ENCODE data around the gene RAB8B.
"Not testable (repeated sequence)": the region's sequence is repeated elsewhere in the genome, so short reads cannot be mapped to it uniquely, and the experiment has no call there.

Gene RAB8B

GRCh38 chr15:63203451-63204090 is 14.2 kb downstream of the RAB8B start:
- no peak overlapping the region for H3K27ac ChIP-seq (ENCODE audit: low read depth, low read length)
- no peaks in the 10 kb centered on the region for H3K36me3 ChIP-seq (ENCODE audit: control insufficient read depth in 1 of 2, insufficient read depth in 2 of 2, low read length in 2 of 2)
- H3K4me3 ChIP-seq (ENCODE audit: low read depth in 1 of 2, low read length in 2 of 2): no peak overlapping the region
- H3K4me1 ChIP-seq (ENCODE audit: control insufficient read depth in 1 of 2, insufficient read depth in 2 of 2, low read length in 2 of 2): peaks cover 15 to 37% of the 10 kb centered on the region in 2 donors
- no peaks in the 10 kb centered on the region for H3K27me3 ChIP-seq (ENCODE audit: control insufficient read depth in 1 of 2, insufficient read depth in 2 of 2, low read length in 2 of 2)
- no peak overlapping the region for H3K9ac ChIP-seq (ENCODE audit: low read depth in 1 of 2, low read length in 2 of 2)
- no peaks in the 10 kb centered on the region for H3K9me3 ChIP-seq (ENCODE audit: control insufficient read depth in 1 of 2, low read length in 2 of 2)

- Histone ChIP-seq H3K9ac (ENCODE audit: low read depth in 1 of 2, low read length in 2 of 2) (no peak overlapping the region), H3K36me3 (ENCODE audit: control insufficient read depth in 1 of 2, insufficient read depth in 2 of 2, low read length in 2 of 2) (no peaks in the 10 kb centered on the region), H3K4me1 (ENCODE audit: control insufficient read depth in 1 of 2, insufficient read depth in 2 of 2, low read length in 2 of 2) (peaks cover 19 to 35% of the 10 kb centered on the region in 2 donors), H3K27ac (ENCODE audit: low read depth, low read length) (no peak overlapping the region), H3K27me3 (ENCODE audit: control insufficient read depth in 1 of 2, insufficient read depth in 2 of 2, low read length in 2 of 2) (no peaks in the 10 kb centered on the region), H3K4me3 (ENCODE audit: low read depth in 1 of 2, low read length in 2 of 2) (no peak overlapping the region), H3K9me3 (ENCODE audit: control insufficient read depth in 1 of 2, low read length in 2 of 2) (no peaks in the 10 kb centered on the region)
Measured at GRCh38 chr15:63206079-63206478, 16.7 kb downstream of the RAB8B start.

GRCh38 chr15:63208824-63209223 is 19.4 kb downstream of the RAB8B start:
- H3K9me3 ChIP-seq (ENCODE audit: control insufficient read depth in 1 of 2, low read length in 2 of 2); H3K4me3 ChIP-seq (ENCODE audit: low read depth in 1 of 2, low read length in 2 of 2); H3K36me3 ChIP-seq (ENCODE audit: control insufficient read depth in 1 of 2, insufficient read depth in 2 of 2, low read length in 2 of 2); H3K9ac ChIP-seq (ENCODE audit: low read depth in 1 of 2, low read length in 2 of 2); H3K27ac ChIP-seq (ENCODE audit: low read depth, low read length); H3K27me3 ChIP-seq (ENCODE audit: control insufficient read depth in 1 of 2, insufficient read depth in 2 of 2, low read length in 2 of 2): not testable (repeated sequence)
- H3K4me1 ChIP-seq (ENCODE audit: control insufficient read depth in 1 of 2, insufficient read depth in 2 of 2, low read length in 2 of 2): peaks cover 14 to 35% of the 10 kb centered on the region in 2 donors

- H3K4me3 ChIP-seq (ENCODE audit: low read depth in 1 of 2, low read length in 2 of 2): no peak overlapping the region
Measured at GRCh38 chr15:63210151-63211091, 21.0 kb downstream of the RAB8B start.

GRCh38 chr15:63211092-63211490 is 21.7 kb downstream of the RAB8B start:
- Histone ChIP-seq H3K4me3 (ENCODE audit: low read depth in 1 of 2, low read length in 2 of 2) (no peak overlapping the region), H3K27me3 (ENCODE audit: control insufficient read depth in 1 of 2, insufficient read depth in 2 of 2, low read length in 2 of 2) (no peaks in the 10 kb centered on the region), H3K36me3 (ENCODE audit: control insufficient read depth in 1 of 2, insufficient read depth in 2 of 2, low read length in 2 of 2) (no peaks in the 10 kb centered on the region), H3K9ac (ENCODE audit: low read depth in 1 of 2, low read length in 2 of 2) (no peak overlapping the region), H3K4me1 (ENCODE audit: control insufficient read depth in 1 of 2, insufficient read depth in 2 of 2, low read length in 2 of 2) (peaks cover 14 to 27% of the 10 kb centered on the region in 2 donors), H3K9me3 (ENCODE audit: control insufficient read depth in 1 of 2, low read length in 2 of 2) (no peaks in the 10 kb centered on the region), H3K27ac (ENCODE audit: low read depth, low read length) (no peak overlapping the region)

More at GRCh38 chr15:63210151-63211091, 21.0 kb downstream of the RAB8B start:
- Histone ChIP-seq H3K4me1 (ENCODE audit: control insufficient read depth in 1 of 2, insufficient read depth in 2 of 2, low read length in 2 of 2) (peaks cover 14 to 31% of the 10 kb centered on the region in 2 donors), H3K36me3 (ENCODE audit: control insufficient read depth in 1 of 2, insufficient read depth in 2 of 2, low read length in 2 of 2) (no peaks in the 10 kb centered on the region), H3K9ac (ENCODE audit: low read depth in 1 of 2, low read length in 2 of 2) (no peak overlapping the region), H3K27me3 (ENCODE audit: control insufficient read depth in 1 of 2, insufficient read depth in 2 of 2, low read length in 2 of 2) (no peaks in the 10 kb centered on the region), H3K27ac (ENCODE audit: low read depth, low read length) (no peak overlapping the region), H3K9me3 (ENCODE audit: control insufficient read depth in 1 of 2, low read length in 2 of 2) (no peaks in the 10 kb centered on the region)

- no peak overlapping the region for H3K9ac ChIP-seq (ENCODE audit: low read depth in 1 of 2, low read length in 2 of 2)
- no peak overlapping the region for H3K27ac ChIP-seq (ENCODE audit: low read depth, low read length)
- H3K9me3 ChIP-seq (ENCODE audit: control insufficient read depth in 1 of 2, low read length in 2 of 2): no peaks in the 10 kb centered on the region
- H3K27me3 ChIP-seq (ENCODE audit: control insufficient read depth in 1 of 2, insufficient read depth in 2 of 2, low read length in 2 of 2): no peaks in the 10 kb centered on the region
- peaks cover 14 to 23% of the 10 kb centered on the region in 2 donors for H3K4me1 ChIP-seq (ENCODE audit: control insufficient read depth in 1 of 2, insufficient read depth in 2 of 2, low read length in 2 of 2)
- H3K4me3 ChIP-seq (ENCODE audit: low read depth in 1 of 2, low read length in 2 of 2): no peak overlapping the region
- no peaks in the 10 kb centered on the region for H3K36me3 ChIP-seq (ENCODE audit: control insufficient read depth in 1 of 2, insufficient read depth in 2 of 2, low read length in 2 of 2)
Measured at GRCh38 chr15:63211549-63211948, 22.1 kb downstream of the RAB8B start.

- no peak overlapping the region for H3K27ac ChIP-seq (ENCODE audit: low read depth, low read length)
- peaks cover 14 to 23% of the 10 kb centered on the region in 2 donors for H3K4me1 ChIP-seq (ENCODE audit: control insufficient read depth in 1 of 2, insufficient read depth in 2 of 2, low read length in 2 of 2)
- H3K4me3 ChIP-seq (ENCODE audit: low read depth in 1 of 2, low read length in 2 of 2): no peak overlapping the region
- H3K27me3 ChIP-seq (ENCODE audit: control insufficient read depth in 1 of 2, insufficient read depth in 2 of 2, low read length in 2 of 2): no peaks in the 10 kb centered on the region
- no peaks in the 10 kb centered on the region for H3K9me3 ChIP-seq (ENCODE audit: control insufficient read depth in 1 of 2, low read length in 2 of 2)
- no peaks in the 10 kb centered on the region for H3K36me3 ChIP-seq (ENCODE audit: control insufficient read depth in 1 of 2, insufficient read depth in 2 of 2, low read length in 2 of 2)
- H3K9ac ChIP-seq (ENCODE audit: low read depth in 1 of 2, low read length in 2 of 2): peak overlapping the region in 1 of 2 donors; percentile 33
Measured at GRCh38 chr15:63212050-63213004, 22.9 kb downstream of the RAB8B start.

GRCh38 chr15:63218100-63218808 is 28.8 kb downstream of the RAB8B start:
- H3K4me3 ChIP-seq (ENCODE audit: low read depth in 1 of 2, low read length in 2 of 2): no peak overlapping the region
- H3K27ac ChIP-seq (ENCODE audit: low read depth, low read length): no peak overlapping the region
- peaks cover 15 to 35% of the 10 kb centered on the region in 2 donors for H3K4me1 ChIP-seq (ENCODE audit: control insufficient read depth in 1 of 2, insufficient read depth in 2 of 2, low read length in 2 of 2)
- H3K36me3 ChIP-seq (ENCODE audit: control insufficient read depth in 1 of 2, insufficient read depth in 2 of 2, low read length in 2 of 2): no peaks in the 10 kb centered on the region
- H3K27me3 ChIP-seq (ENCODE audit: control insufficient read depth in 1 of 2, insufficient read depth in 2 of 2, low read length in 2 of 2): no peaks in the 10 kb centered on the region
- no peaks in the 10 kb centered on the region for H3K9me3 ChIP-seq (ENCODE audit: control insufficient read depth in 1 of 2, low read length in 2 of 2)
- no peak overlapping the region for H3K9ac ChIP-seq (ENCODE audit: low read depth in 1 of 2, low read length in 2 of 2)

GRCh38 chr15:63219196-63219710 is 29.8 kb downstream of the RAB8B start:
- no peak overlapping the region for H3K4me3 ChIP-seq (ENCODE audit: low read depth in 1 of 2, low read length in 2 of 2)
- H3K27ac ChIP-seq (ENCODE audit: low read depth, low read length): no peak overlapping the region
- H3K4me1 ChIP-seq (ENCODE audit: control insufficient read depth in 1 of 2, insufficient read depth in 2 of 2, low read length in 2 of 2): peaks cover 15 to 35% of the 10 kb centered on the region in 2 donors
- no peaks in the 10 kb centered on the region for H3K36me3 ChIP-seq (ENCODE audit: control insufficient read depth in 1 of 2, insufficient read depth in 2 of 2, low read length in 2 of 2)
- H3K9me3 ChIP-seq (ENCODE audit: control insufficient read depth in 1 of 2, low read length in 2 of 2): no peaks in the 10 kb centered on the region
- no peaks in the 10 kb centered on the region for H3K27me3 ChIP-seq (ENCODE audit: control insufficient read depth in 1 of 2, insufficient read depth in 2 of 2, low read length in 2 of 2)
- no peak overlapping the region for H3K9ac ChIP-seq (ENCODE audit: low read depth in 1 of 2, low read length in 2 of 2)

All from duodenal mucosa (tissue), 2 donors.